ENCODE measurements around the gene AGBL1. TPM values are rescaled to one million over a fixed set of nuclear protein-coding genes. Genes with fewer than 3 reads are reported as not detected.

Gene AGBL1
- total RNA-seq, 1 experiment from 2014 or later, result not detected

DNA sequence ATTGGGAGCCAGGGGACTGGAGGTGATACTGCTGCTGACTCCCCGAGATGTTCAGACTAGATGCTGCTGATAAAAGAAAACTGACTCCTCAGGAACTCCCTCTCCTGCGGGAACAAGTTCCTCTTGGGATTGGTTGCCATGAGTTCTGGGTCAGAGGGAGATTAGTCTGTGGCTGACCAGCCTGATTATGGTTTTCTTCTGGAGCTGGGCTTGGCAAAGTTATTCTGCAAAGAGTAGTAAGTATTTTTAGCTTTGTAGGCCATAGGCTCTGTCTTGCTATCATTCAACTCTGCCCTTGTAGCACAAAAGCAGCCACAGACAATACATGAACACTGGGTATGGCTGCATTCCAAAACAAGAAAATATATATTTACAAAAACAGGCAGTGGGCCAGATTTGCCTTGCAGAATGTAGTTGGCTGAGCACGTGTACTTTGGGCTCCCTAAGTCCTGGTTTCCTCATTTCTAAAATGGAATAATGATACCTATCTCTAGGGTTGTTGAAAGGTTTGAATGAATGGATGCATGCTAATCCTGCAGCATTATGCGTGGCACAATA is 796.8 kb downstream of the AGBL1 start:
- H3K4me3 Mint-ChIP-seq, result no peak overlapping the region

More for the DNA sequence above, 796.8 kb downstream of the AGBL1 start:
- Histone ChIP-seq H3K9me3 (ENCODE audit: control insufficient read depth, low read depth, low read length) (no peaks in the 10 kb centered on the region), H3K23ac (ENCODE audit: insufficient read length, low read depth, low read length) (no peak overlapping the region), H4K20me1 (ENCODE audit: control insufficient read depth, insufficient read depth, insufficient read length) (no peaks in the 10 kb centered on the region), H2BK20ac (ENCODE audit: low read depth, low read length, poor library complexity, severe bottlenecking) (no peak overlapping the region), H3K27ac (ENCODE audit: insufficient read length, low read depth, low read length) (no peak overlapping the region), H4K8ac (replicated peaks; ENCODE audit: insufficient read length, low read depth, low read length) (no peak overlapping the region), H2AFZ (ENCODE audit: low read length) (no peak overlapping the region), H3T11ph (ENCODE audit: low read length) (no peak overlapping the region), H3K9ac (ENCODE audit: extremely low read depth, insufficient read length, low read length) (no peak overlapping the region), H3K79me1 (ENCODE audit: insufficient read depth, low read depth, low read length, poor library complexity, severe bottlenecking) (no peaks in the 10 kb centered on the region), H3K79me2 (ENCODE audit: insufficient read depth, low read length) (no peaks in the 10 kb centered on the region), H2BK15ac (ENCODE audit: low read depth, low read length) (no peak overlapping the region), H3K23me2 (ENCODE audit: insufficient read length, low read depth, low read length, poor library complexity, severe bottlenecking) (no peaks in the 10 kb centered on the region), H3K4me1 (ENCODE audit: insufficient read depth, low read length) (no peaks in the 10 kb centered on the region; the same call in 1 of the 2 replicates), H3K56ac (ENCODE audit: insufficient read length, low read depth, low read length) (no peak overlapping the region), H4K91ac (ENCODE audit: insufficient read length, low read depth, low read length) (no peak overlapping the region), H2BK5ac (ENCODE audit: insufficient read length, low read length) (no peak overlapping the region), H4K5ac (ENCODE audit: insufficient read length, low read depth, low read length) (no peak overlapping the region), H2BK120ac (ENCODE audit: low read depth, low read length, poor library complexity, severe bottlenecking) (no peak overlapping the region), H3K18ac (ENCODE audit: insufficient read length, low read depth, low read length) (no peak overlapping the region), H3K4me2 (ENCODE audit: insufficient read depth, insufficient read length, low read length) (no peak overlapping the region), H2AK5ac (ENCODE audit: insufficient read length, low read length) (no peak overlapping the region), H3K4ac (ENCODE audit: low read depth, low read length) (no peak overlapping the region), H3K14ac (ENCODE audit: insufficient read depth, low read length) (no peak overlapping the region), H2BK12ac (ENCODE audit: insufficient read length, low read depth, low read length) (no peak overlapping the region), H3K27me3 (ENCODE audit: insufficient read depth, low read length) (no peaks in the 10 kb centered on the region)
- Mint-ChIP-seq H3K27me3 (ENCODE audit: low read depth) (no peaks in the 10 kb centered on the region), H3K27ac (no peak overlapping the region), H3K4me1 (peaks cover 4 to 11% of the 10 kb centered on the region in 2 experiments), H3K36me3 (ENCODE audit: insufficient read depth in 1 of 3, low read depth in 3 of 3) (no peaks in the 10 kb centered on the region), H3K9me3 (no peaks in the 10 kb centered on the region)
- no peak for DNase-seq
- TF ChIP-seq, protein P1, sequence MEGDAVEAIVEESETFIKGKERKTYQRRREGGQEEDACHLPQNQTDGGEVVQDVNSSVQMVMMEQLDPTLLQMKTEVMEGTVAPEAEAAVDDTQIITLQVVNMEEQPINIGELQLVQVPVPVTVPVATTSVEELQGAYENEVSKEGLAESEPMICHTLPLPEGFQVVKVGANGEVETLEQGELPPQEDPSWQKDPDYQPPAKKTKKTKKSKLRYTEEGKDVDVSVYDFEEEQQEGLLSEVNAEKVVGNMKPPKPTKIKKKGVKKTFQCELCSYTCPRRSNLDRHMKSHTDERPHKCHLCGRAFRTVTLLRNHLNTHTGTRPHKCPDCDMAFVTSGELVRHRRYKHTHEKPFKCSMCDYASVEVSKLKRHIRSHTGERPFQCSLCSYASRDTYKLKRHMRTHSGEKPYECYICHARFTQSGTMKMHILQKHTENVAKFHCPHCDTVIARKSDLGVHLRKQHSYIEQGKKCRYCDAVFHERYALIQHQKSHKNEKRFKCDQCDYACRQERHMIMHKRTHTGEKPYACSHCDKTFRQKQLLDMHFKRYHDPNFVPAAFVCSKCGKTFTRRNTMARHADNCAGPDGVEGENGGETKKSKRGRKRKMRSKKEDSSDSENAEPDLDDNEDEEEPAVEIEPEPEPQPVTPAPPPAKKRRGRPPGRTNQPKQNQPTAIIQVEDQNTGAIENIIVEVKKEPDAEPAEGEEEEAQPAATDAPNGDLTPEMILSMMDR (conservative IDR thresholded peaks at IDR 0.05), result no peak
- WGBS (ENCODE audit: extremely low coverage, insufficient read length, low lambda C conversion rate), result no CpG with 5 or more reads among the region's 4 CpGs

Measured in H9 (cell line).